Measurements from ENCODE around the gene GSTK1. TPM values are rescaled to one million over a fixed set of nuclear protein-coding genes. Genes with fewer than 3 reads are reported as not detected.

The GSTK1 gene
- total and polyA plus RNA-seq, 2 of the 8 experiments (the other 6 are each of a cell fraction or from before 2014, with no cell fraction given): 25.5 to 32.5 TPM

DNA sequence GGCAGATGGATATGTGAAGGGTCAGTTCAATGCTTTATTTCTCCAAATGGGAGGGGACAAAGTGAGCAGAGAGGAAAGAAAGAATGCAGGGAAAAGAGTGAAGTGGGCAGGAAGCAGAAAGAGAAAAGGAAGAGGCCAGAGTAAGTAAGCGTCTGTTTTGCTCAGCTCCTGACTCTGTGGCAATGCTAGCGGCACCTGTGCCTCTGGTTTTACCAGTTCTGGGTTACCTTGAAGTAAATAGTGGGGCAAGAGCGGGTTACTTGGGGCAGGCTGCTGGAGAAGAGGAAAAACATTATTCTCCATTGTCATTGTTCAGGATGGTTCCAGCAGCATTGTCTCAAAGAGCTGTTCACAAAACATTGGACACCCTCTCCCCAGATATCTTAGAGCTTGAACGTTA is 39.5 kb upstream of the GSTK1 start (continued):
- TF ChIP-seq, protein P1, sequence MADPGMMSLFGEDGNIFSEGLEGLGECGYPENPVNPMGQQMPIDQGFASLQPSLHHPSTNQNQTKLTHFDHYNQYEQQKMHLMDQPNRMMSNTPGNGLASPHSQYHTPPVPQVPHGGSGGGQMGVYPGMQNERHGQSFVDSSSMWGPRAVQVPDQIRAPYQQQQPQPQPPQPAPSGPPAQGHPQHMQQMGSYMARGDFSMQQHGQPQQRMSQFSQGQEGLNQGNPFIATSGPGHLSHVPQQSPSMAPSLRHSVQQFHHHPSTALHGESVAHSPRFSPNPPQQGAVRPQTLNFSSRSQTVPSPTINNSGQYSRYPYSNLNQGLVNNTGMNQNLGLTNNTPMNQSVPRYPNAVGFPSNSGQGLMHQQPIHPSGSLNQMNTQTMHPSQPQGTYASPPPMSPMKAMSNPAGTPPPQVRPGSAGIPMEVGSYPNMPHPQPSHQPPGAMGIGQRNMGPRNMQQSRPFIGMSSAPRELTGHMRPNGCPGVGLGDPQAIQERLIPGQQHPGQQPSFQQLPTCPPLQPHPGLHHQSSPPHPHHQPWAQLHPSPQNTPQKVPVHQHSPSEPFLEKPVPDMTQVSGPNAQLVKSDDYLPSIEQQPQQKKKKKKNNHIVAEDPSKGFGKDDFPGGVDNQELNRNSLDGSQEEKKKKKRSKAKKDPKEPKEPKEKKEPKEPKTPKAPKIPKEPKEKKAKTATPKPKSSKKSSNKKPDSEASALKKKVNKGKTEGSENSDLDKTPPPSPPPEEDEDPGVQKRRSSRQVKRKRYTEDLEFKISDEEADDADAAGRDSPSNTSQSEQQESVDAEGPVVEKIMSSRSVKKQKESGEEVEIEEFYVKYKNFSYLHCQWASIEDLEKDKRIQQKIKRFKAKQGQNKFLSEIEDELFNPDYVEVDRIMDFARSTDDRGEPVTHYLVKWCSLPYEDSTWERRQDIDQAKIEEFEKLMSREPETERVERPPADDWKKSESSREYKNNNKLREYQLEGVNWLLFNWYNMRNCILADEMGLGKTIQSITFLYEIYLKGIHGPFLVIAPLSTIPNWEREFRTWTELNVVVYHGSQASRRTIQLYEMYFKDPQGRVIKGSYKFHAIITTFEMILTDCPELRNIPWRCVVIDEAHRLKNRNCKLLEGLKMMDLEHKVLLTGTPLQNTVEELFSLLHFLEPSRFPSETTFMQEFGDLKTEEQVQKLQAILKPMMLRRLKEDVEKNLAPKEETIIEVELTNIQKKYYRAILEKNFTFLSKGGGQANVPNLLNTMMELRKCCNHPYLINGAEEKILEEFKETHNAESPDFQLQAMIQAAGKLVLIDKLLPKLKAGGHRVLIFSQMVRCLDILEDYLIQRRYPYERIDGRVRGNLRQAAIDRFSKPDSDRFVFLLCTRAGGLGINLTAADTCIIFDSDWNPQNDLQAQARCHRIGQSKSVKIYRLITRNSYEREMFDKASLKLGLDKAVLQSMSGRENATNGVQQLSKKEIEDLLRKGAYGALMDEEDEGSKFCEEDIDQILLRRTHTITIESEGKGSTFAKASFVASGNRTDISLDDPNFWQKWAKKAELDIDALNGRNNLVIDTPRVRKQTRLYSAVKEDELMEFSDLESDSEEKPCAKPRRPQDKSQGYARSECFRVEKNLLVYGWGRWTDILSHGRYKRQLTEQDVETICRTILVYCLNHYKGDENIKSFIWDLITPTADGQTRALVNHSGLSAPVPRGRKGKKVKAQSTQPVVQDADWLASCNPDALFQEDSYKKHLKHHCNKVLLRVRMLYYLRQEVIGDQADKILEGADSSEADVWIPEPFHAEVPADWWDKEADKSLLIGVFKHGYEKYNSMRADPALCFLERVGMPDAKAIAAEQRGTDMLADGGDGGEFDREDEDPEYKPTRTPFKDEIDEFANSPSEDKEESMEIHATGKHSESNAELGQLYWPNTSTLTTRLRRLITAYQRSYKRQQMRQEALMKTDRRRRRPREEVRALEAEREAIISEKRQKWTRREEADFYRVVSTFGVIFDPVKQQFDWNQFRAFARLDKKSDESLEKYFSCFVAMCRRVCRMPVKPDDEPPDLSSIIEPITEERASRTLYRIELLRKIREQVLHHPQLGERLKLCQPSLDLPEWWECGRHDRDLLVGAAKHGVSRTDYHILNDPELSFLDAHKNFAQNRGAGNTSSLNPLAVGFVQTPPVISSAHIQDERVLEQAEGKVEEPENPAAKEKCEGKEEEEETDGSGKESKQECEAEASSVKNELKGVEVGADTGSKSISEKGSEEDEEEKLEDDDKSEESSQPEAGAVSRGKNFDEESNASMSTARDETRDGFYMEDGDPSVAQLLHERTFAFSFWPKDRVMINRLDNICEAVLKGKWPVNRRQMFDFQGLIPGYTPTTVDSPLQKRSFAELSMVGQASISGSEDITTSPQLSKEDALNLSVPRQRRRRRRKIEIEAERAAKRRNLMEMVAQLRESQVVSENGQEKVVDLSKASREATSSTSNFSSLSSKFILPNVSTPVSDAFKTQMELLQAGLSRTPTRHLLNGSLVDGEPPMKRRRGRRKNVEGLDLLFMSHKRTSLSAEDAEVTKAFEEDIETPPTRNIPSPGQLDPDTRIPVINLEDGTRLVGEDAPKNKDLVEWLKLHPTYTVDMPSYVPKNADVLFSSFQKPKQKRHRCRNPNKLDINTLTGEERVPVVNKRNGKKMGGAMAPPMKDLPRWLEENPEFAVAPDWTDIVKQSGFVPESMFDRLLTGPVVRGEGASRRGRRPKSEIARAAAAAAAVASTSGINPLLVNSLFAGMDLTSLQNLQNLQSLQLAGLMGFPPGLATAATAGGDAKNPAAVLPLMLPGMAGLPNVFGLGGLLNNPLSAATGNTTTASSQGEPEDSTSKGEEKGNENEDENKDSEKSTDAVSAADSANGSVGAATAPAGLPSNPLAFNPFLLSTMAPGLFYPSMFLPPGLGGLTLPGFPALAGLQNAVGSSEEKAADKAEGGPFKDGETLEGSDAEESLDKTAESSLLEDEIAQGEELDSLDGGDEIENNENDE (IDR thresholded peaks at IDR 0.05; ENCODE audit: insufficient replicate concordance, low read length): no peak
- TF ChIP-seq, protein P2, sequence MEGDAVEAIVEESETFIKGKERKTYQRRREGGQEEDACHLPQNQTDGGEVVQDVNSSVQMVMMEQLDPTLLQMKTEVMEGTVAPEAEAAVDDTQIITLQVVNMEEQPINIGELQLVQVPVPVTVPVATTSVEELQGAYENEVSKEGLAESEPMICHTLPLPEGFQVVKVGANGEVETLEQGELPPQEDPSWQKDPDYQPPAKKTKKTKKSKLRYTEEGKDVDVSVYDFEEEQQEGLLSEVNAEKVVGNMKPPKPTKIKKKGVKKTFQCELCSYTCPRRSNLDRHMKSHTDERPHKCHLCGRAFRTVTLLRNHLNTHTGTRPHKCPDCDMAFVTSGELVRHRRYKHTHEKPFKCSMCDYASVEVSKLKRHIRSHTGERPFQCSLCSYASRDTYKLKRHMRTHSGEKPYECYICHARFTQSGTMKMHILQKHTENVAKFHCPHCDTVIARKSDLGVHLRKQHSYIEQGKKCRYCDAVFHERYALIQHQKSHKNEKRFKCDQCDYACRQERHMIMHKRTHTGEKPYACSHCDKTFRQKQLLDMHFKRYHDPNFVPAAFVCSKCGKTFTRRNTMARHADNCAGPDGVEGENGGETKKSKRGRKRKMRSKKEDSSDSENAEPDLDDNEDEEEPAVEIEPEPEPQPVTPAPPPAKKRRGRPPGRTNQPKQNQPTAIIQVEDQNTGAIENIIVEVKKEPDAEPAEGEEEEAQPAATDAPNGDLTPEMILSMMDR (IDR thresholded peaks at IDR 0.05; ENCODE audit: control extremely low read depth in 1 of 3, insufficient read depth in 1 of 3, low read depth in 1 of 3, low read length in 3 of 3): no peak
- no peak for TF ChIP-seq ZNF274 (IDR thresholded peaks at IDR 0.05; ENCODE audit: borderline replicate concordance, extremely low read depth, low read length)
- TF ChIP-seq CREB1 (IDR thresholded peaks at IDR 0.05): no peak
- no peak for TF ChIP-seq KDM5A (IDR thresholded peaks at IDR 0.05; ENCODE audit: low read length)
- no peak for TF ChIP-seq RBBP5 (IDR thresholded peaks at IDR 0.05; ENCODE audit: borderline replicate concordance, low read depth, low read length)
- no peak for TF ChIP-seq TBP (IDR thresholded peaks at IDR 0.05; ENCODE audit: low read depth, low read length)
- TF ChIP-seq SIN3A (conservative IDR thresholded peaks at IDR 0.05 in 1 of 2, IDR thresholded peaks at IDR 0.05 in 1 of 2; ENCODE audit: low read depth in 1 of 2, low read length in 2 of 2): no peak
- no peak for TF ChIP-seq CTBP2 (IDR thresholded peaks at IDR 0.05; ENCODE audit: borderline replicate concordance, insufficient read depth, insufficient read length, low read length)
